Stomach (tissue), 9 donors: ENCODE results near the gene HOXA6. TPM values are rescaled to one million over a fixed set of nuclear protein-coding genes. Genes with fewer than 3 reads are reported as not detected.

ENCODE experiments used
- DNase-seq, 2 donors: peaks; one replicate each; pipeline versions ENCODE4 v3.0.0 to v3.0.0-alpha.2; 2013 to 2019
- H3K27ac ChIP-seq, 5 donors: fragments of 200-600 bp in 4 of 5; sonication (generic) in 4 of 5; one replicate each; pipeline ENCODE4 v1.5.1; 2013 to 2019; ENCODE audit warnings: mild to moderate bottlenecking in 1 of 5, moderate library complexity in 1 of 5
- H3K27me3 ChIP-seq, 3 donors: fragments of 200-600 bp; sonication (generic); one replicate each; pipeline ENCODE4 v1.5.1; 2017 to 2019; ENCODE audit warnings: mixed run types in 1 of 3
- H3K36me3 ChIP-seq, 4 donors: fragments of 200-600 bp; sonication (generic); 1 replicate in 3 of 4; 2 replicates in 1 of 4; pipeline ENCODE4 v1.5.1; 2016 to 2019
- H3K4me1 ChIP-seq, 4 donors: fragments of 200-600 bp; sonication (generic); one replicate each; pipeline ENCODE4 v1.5.1; 2016 to 2019
- H3K4me3 ChIP-seq, 4 donors: fragments of 200-600 bp; sonication (generic) in 3 of 4; one replicate each; pipeline ENCODE4 v1.5.1; 2016 to 2019; ENCODE audit warnings: mild to moderate bottlenecking in 1 of 4
- H3K9me3 ChIP-seq, 4 donors: fragments of 200-600 bp; sonication (generic); one replicate each; pipeline ENCODE4 v1.5.1; 2016 to 2019
- EP300 ChIP-seq: sonication (generic); formaldehyde crosslinking; IDR thresholded peaks from one replicate; pipeline ENCODE4 v1.6.1; 2017; ENCODE audit warnings: antibody characterized with exemption
- POLR2A ChIP-seq, 4 donors: fragments of 450-650 bp; IDR thresholded peaks; one replicate each; pipeline ENCODE4 v1.6.1; 2016; ENCODE audit warnings: antibody characterized with exemption in 4 of 4, control low read depth in 2 of 4, mild to moderate bottlenecking in 1 of 4, moderate library complexity in 1 of 4
- POLR2AphosphoS5 ChIP-seq, 3 donors: sonication (generic); formaldehyde crosslinking; IDR thresholded peaks; one replicate each; pipeline ENCODE4 v1.6.1; 2016; ENCODE audit warnings: antibody characterized with exemption in 3 of 3
- WGBS, 5 donors: extraction: QIAGEN DNeasy Blood & Tissue Kit in 3 of 5; methylation state at CpG; one replicate each; pipeline versions ENCODE4 v1.1.5 to v1.1.7; 2013 to 2018; 5-methylcytosine and 5-hydroxymethylcytosine counted together
- intact Hi-C: fragments of 100-400 bp; cut with DNase I; formaldehyde crosslinking; loops from one replicate; pipeline ENCODE4 v1.15.1; 2023; ENCODE audit warnings: low total_unique reads
- polyA plus RNA-seq, 3 donors: library from polyadenylated mRNA; stranded (reverse); fragments of 200-250 nt; gene quantifications; one replicate each; pipeline ENCODE4 v1.2.3, GENCODE V29; 2013
- total RNA-seq, 5 donors: library from RNA; depleted of rRNA; stranded (reverse); fragments of >200 nt; gene quantifications; one replicate each; pipeline versions ENCODE4 v1.1.0 to v1.2.3, GENCODE V29; 2014 to 2016
- TF ChIP-seq, protein P1 (sequence below), 7 experiments: fragments of 450-650 bp in 4 of 7; fragments of 200-600 bp in 3 of 7; sonication (generic) in 3 of 7; IDR thresholded peaks; one replicate each; pipeline ENCODE4 v1.5.1; 2016 to 2019; ENCODE audit warnings: antibody characterized with exemption in 7 of 7, control low read depth in 2 of 7, mild to moderate bottlenecking in 1 of 7
- donor health status: healthy with polysubstance abuse.
- donor health status: Bipolar disorder and iron deficiency.
- donor health status: healthy.

Gene HOXA6
- total and polyA plus RNA-seq, 8 donors = 0.81 to 12.7 (median 3.7) TPM; not detected in 5

DNA sequence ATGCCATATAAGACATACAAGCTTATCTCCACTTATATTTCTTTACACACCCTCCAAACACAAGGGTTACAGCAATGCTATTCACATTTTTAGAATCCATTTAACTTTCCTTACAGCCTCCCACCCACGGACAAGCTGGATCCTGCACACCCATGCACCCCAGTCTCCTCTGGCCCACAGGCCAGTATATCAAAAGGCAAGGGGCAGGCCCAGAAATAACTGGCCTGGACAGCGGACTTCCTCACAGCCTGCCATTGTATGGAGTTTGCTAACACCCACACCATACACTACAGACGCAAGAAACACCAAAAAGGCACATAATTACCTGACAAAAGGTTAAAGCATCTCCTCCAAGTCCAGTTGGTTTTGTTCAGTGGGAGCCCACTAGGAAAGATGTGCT lies 29.0 kb downstream of the HOXA6 start:
- Histone ChIP-seq H3K4me1 (peaks cover 19 to 51% (median 33%) of the 10 kb centered on the region in 4 donors), H3K27ac (peak overlapping the region; percentile 51 to 99 (median 94)), H3K36me3 (no peaks in the 10 kb centered on the region), H3K27me3 (peaks cover 0 to 92% (median 50%) of the 10 kb centered on the region in 3 donors), H3K4me3 (peak overlapping the region; percentile 47 to 55 (median 53)), H3K9me3 (no peaks in the 10 kb centered on the region)
- WGBS, 5 donors = 41 to 62% (median 53%) methylated on average over 3 of the region's 3 CpGs
- intact Hi-C loops = no loop called here
- no peak for TF ChIP-seq POLR2A (IDR thresholded peaks at IDR 0.05)
- no peak for TF ChIP-seq EP300
- TF ChIP-seq, protein P1, sequence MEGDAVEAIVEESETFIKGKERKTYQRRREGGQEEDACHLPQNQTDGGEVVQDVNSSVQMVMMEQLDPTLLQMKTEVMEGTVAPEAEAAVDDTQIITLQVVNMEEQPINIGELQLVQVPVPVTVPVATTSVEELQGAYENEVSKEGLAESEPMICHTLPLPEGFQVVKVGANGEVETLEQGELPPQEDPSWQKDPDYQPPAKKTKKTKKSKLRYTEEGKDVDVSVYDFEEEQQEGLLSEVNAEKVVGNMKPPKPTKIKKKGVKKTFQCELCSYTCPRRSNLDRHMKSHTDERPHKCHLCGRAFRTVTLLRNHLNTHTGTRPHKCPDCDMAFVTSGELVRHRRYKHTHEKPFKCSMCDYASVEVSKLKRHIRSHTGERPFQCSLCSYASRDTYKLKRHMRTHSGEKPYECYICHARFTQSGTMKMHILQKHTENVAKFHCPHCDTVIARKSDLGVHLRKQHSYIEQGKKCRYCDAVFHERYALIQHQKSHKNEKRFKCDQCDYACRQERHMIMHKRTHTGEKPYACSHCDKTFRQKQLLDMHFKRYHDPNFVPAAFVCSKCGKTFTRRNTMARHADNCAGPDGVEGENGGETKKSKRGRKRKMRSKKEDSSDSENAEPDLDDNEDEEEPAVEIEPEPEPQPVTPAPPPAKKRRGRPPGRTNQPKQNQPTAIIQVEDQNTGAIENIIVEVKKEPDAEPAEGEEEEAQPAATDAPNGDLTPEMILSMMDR (IDR thresholded peaks at IDR 0.05) = no peak
- no peak for TF ChIP-seq POLR2AphosphoS5 (IDR thresholded peaks at IDR 0.05)
- no peak for DNase-seq

GRCh38 chr7:27117887-27118491 lies 29.6 kb downstream of the HOXA6 start:
- H3K4me3 ChIP-seq = peak overlapping the region; percentile 47 to 55 (median 53)
- peaks cover 0 to 92% (median 49%) of the 10 kb centered on the region in 3 donors for H3K27me3 ChIP-seq

DNA sequence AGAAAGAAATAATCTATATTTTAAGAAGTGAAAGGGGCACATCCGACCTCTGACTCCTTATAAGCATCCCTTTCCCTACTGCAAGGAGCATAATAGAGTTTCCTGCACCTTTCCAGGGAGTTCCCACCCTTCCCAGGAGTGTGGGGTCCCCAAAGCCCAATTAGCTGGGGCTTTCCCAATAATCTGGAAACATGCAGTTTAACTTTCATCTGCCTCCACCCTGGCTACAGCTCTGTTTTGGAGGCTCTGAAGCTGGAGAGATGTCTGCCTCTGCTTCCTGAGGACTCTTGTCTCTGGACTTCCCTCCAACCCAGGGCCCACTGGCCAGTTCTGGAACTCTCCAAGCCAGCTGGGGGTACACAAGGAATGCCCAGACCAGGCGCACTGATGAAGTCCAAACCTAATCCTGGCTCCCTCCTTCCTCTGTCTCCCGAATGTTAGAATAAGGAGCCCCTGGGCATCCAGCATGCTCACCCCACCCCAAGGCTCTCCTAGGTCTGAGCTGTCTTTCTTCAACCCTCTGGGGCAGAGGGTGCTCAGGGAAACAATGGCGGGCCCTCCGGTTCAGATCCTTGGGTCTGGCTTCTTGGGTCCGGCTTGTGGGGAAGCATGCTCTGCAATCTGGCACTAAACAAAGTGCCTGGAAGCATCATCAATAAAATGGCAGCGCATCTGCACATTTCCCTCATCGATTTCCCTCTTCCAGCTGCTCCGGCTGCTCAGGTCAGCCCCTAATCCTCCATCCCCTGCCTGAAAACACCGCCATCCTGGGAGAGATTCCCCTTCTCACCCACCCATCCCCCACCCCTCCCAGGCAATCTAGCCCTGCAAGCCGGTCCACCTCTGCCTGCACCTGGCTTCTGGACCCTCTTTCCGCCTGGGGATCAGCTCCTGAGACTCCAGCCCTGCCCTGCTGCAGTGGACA lies 30.4 kb downstream of the HOXA6 start:
- peak in 1 of 2 donors; percentile 59 for DNase-seq
- intact Hi-C loops = no loop called here
- H3K9me3 ChIP-seq = no peaks in the 10 kb centered on the region
- peaks cover 14 to 43% (median 29%) of the 10 kb centered on the region in 4 donors for H3K4me1 ChIP-seq
- no peak for TF ChIP-seq POLR2A (IDR thresholded peaks at IDR 0.05)
- TF ChIP-seq EP300 = no peak
- TF ChIP-seq POLR2AphosphoS5 (IDR thresholded peaks at IDR 0.05) = no peak
- TF ChIP-seq, protein P1 (IDR thresholded peaks at IDR 0.05) = no peak
- WGBS, 5 donors = 42 to 66% (median 55%) methylated on average over 12 of the region's 12 CpGs
- peak overlapping the region; percentile 70 to 99 (median 94) for H3K27ac ChIP-seq
- peaks cover 0 to 90% (median 43%) of the 10 kb centered on the region in 3 donors for H3K27me3 ChIP-seq
- no peaks in the 10 kb centered on the region for H3K36me3 ChIP-seq
- peak overlapping the region; percentile 47 to 55 (median 53) for H3K4me3 ChIP-seq

More at GRCh38 chr7:27117887-27118491, 29.6 kb downstream of the HOXA6 start:
- Histone ChIP-seq H3K36me3 (no peaks in the 10 kb centered on the region), H3K27ac (peak overlapping the region; percentile 64 to 99 (median 94)), H3K9me3 (no peaks in the 10 kb centered on the region), H3K4me1 (peaks cover 19 to 47% (median 31%) of the 10 kb centered on the region in 4 donors)
- 39 to 73% (median 46%) methylated on average over 19 of the region's 19 CpGs for WGBS, 5 donors
- TF ChIP-seq POLR2AphosphoS5 (IDR thresholded peaks at IDR 0.05) = peak in 2 of 3 donors; percentile 24 to 47
- TF ChIP-seq, protein P1 (IDR thresholded peaks at IDR 0.05) = no peak
- intact Hi-C loops = no loop called here
- DNase-seq = peak in 1 of 2 donors; percentile 87
